Neural progenitor cell (in vitro differentiated cells): ENCODE data around the gene LIPG.

Experiments used
- CTCF ChIP-seq: fragments of 200-600 bp; sonication (generic); IDR thresholded peaks from 2 replicates; pipeline ENCODE4 v1.5.1; 2017; ENCODE audit warnings: antibody characterized with exemption, mild to moderate bottlenecking
- EZH2 ChIP-seq: fragments of 200-600 bp; sonication (generic); IDR thresholded peaks from 2 replicates; pipeline ENCODE4 v1.6.1; 2017; ENCODE audit warnings: antibody characterized with exemption, mild to moderate bottlenecking, moderate library complexity

GRCh38 chr18:49630246-49630699, 68.4 kb downstream of the LIPG start:
- no peak for TF ChIP-seq CTCF
- TF ChIP-seq EZH2: no peak
